Measurements from ENCODE around the gene NUTM1. TPM values are rescaled to one million over a fixed set of nuclear protein-coding genes. Genes with fewer than 3 reads are reported as not detected.
A peak's percentile ranks its signal among the peaks of the same experiment; 100 is the strongest.

Gene NUTM1
- total and polyA plus RNA-seq, 8 donors, result 0.04 to 0.06 (median 0.04) TPM; not detected in 5

GRCh38 chr15:34311563-34311962, 31.6 kb upstream of the NUTM1 start:
- H3K36me3 ChIP-seq, result peaks cover 0 to 3% of the 10 kb centered on the region in 2 donors
- no peak for TF ChIP-seq CTCF (IDR thresholded peaks at IDR 0.05)
- H3K9me3 ChIP-seq, result no peaks in the 10 kb centered on the region
- H3K27ac ChIP-seq, result no peak overlapping the region
- H3K4me1 ChIP-seq, result peaks cover 0 to 11% of the 10 kb centered on the region in 2 donors
- intact Hi-C loops (cut with DNase I), result no loop called here
- H3K4me3 ChIP-seq, result no peak overlapping the region
- ATAC-seq, result no peak
- DNase-seq, result no peak
- H3K27me3 ChIP-seq, result no peaks in the 10 kb centered on the region

- ATAC-seq, result no peak
- H3K27ac ChIP-seq, result no peak overlapping the region
- peaks cover 0 to 3% of the 10 kb centered on the region in 2 donors for H3K36me3 ChIP-seq
- TF ChIP-seq CTCF (IDR thresholded peaks at IDR 0.05), result no peak
- no peaks in the 10 kb centered on the region for H3K9me3 ChIP-seq
- intact Hi-C loops (cut with DNase I), result no loop called here
- no peaks in the 10 kb centered on the region for H3K27me3 ChIP-seq
- no peak for DNase-seq
- no peak overlapping the region for H3K4me3 ChIP-seq
- peaks cover 3 to 39% of the 10 kb centered on the region in 2 donors for H3K4me1 ChIP-seq
Measured at GRCh38 chr15:34314491-34315490, 28.3 kb upstream of the NUTM1 start.

GRCh38 chr15:34318277-34319079, 24.6 kb upstream of the NUTM1 start:
- no peak for TF ChIP-seq CTCF (IDR thresholded peaks at IDR 0.05)
- no peaks in the 10 kb centered on the region for H3K27me3 ChIP-seq
- peak overlapping the region; percentile 68 to 75 for H3K27ac ChIP-seq
- H3K9me3 ChIP-seq, result no peaks in the 10 kb centered on the region
- peaks cover 3 to 40% of the 10 kb centered on the region in 2 donors for H3K4me1 ChIP-seq
- DNase-seq (peak in 2 of 4 donors; percentile 65 to 80), ATAC-seq (peak; percentile 99)
- intact Hi-C loops (cut with DNase I), result no loop called here
- peak overlapping the region; percentile 45 to 55 for H3K4me3 ChIP-seq
- peaks cover 0 to 3% of the 10 kb centered on the region in 2 donors for H3K36me3 ChIP-seq

- ATAC-seq (no peak), DNase-seq (no peak)
- Histone ChIP-seq H3K27ac (no peak overlapping the region), H3K4me3 (no peak overlapping the region), H3K9me3 (no peaks in the 10 kb centered on the region), H3K27me3 (no peaks in the 10 kb centered on the region), H3K36me3 (no peaks in the 10 kb centered on the region), H3K4me1 (peaks cover 3 to 16% of the 10 kb centered on the region in 2 donors)
- no peak for TF ChIP-seq CTCF (IDR thresholded peaks at IDR 0.05)
- intact Hi-C loops (cut with DNase I), result no loop called here
Measured at GRCh38 chr15:34323217-34323616, 19.9 kb upstream of the NUTM1 start.

- Histone ChIP-seq H3K27ac (no peak overlapping the region), H3K4me3 (no peak overlapping the region), H3K36me3 (no peaks in the 10 kb centered on the region), H3K9me3 (no peaks in the 10 kb centered on the region), H3K4me1 (peaks cover 0 to 7% of the 10 kb centered on the region in 2 donors), H3K27me3 (no peaks in the 10 kb centered on the region)
- DNase-seq (no peak), ATAC-seq (no peak)
- intact Hi-C loops (cut with DNase I), result no loop called here
- no peak for TF ChIP-seq CTCF (IDR thresholded peaks at IDR 0.05)
Measured at GRCh38 chr15:34324933-34325332, 18.2 kb upstream of the NUTM1 start.
